Left cardiac atrium (tissue), 4 donors: ENCODE data around the gene STK11. TPM values are rescaled to one million over a fixed set of nuclear protein-coding genes. Genes with fewer than 3 reads are reported as not detected.

Experiments used
- ATAC-seq, 2 donors: fragments of 200-7000 bp; cut with Tn5 transposase; one replicate each; pipeline ENCODE4 v1.9.1; 2020; ENCODE audit warnings: mild to moderate bottlenecking in 2 of 2, moderate library complexity in 2 of 2
- DNase-seq: peaks from one replicate; pipeline ENCODE4 v3.0.0-alpha.2; 2020
- intact Hi-C, 2 donors: fragments of 100-400 bp; cut with DNase I; formaldehyde crosslinking; loops; one replicate each; pipeline versions ENCODE4 v1.14.1 to v1.15.1; 2022 to 2023
- total RNA-seq, 2 donors: library from RNA; stranded (reverse); fragmentation: NEBNext Ultra II Directional; extraction: Animal tissue kit (Norgen Biotek cat#: 25700); gene quantifications; one replicate each; pipeline ENCODE4 v1.2.1, GENCODE V29; 2021
- donor health status: DM: no; HTN: yes; CAD: no.
- donor health status: DM: no; HTN: yes; CAD: no; lungs with severe emphysema.
- donor health status: DM: yes; HTN: yes; CAD: no.
- donor health status: Dilated cardiomyopathy.

The STK11 gene
- total RNA-seq, 2 donors from 2014 or later = 48.2 to 53.0 TPM

GRCh38 chr19:1266129-1266915 lies 60.7 kb downstream of the STK11 start:
- peak; percentile 92 for DNase-seq
- peak; percentile 56 to 65 for ATAC-seq
- intact Hi-C loops = loop anchor here in 1 of 2 donors (2.0 kb wide), 1 partner anchor 24 kb away; no protein-coding TSS in a partner anchor

- intact Hi-C loops = loop anchor here (1.0 to 2.0 kb wide), 2 partner anchors 23 to 24 kb away; no protein-coding TSS in a partner anchor
- DNase-seq (peak; percentile 77), ATAC-seq (peak; percentile 20 to 31)
These were observed 61.4 kb downstream of the STK11 start for GRCh38 chr19:1266916-1267476.

- intact Hi-C loops = loop anchor here (1.0 to 2.0 kb wide), 2 partner anchors 23 to 25 kb away; no protein-coding TSS in a partner anchor
- no peak for ATAC-seq
These were observed 62.1 kb downstream of the STK11 start for GRCh38 chr19:1267477-1268225.

GRCh38 chr19:1268226-1269064 lies 62.9 kb downstream of the STK11 start:
- intact Hi-C loops = no loop called here
- ATAC-seq (no peak), DNase-seq (no peak)

More at GRCh38 chr19:1267477-1268225, 62.1 kb downstream of the STK11 start:
- no peak for DNase-seq

DNA sequence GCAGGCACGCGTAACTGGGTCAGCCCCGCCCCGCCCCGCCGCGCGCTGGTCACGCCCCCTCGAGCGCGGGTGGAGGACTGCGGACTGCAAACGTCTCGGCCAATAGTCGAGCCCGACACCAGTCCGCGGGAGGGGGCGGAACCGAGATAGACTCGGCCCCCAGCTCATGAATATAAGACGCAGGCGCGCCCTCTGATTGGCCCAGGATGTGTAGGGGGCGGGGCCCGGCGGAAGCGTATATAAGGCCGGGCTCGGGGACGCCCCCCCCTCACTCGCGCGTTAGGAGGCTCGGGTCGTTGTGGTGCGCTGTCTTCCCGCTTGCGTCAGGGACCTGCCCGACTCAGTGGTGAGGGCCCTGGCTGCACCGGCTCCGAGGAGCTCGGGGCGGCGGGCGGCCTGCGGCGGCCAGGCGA lies 63.5 kb downstream of the STK11 start, which contains the start of gene CIRBP:
Gene CIRBP, plus strand, starts transcription at position 268 of the 413 bp plus-strand sequence. CDS start 1,602 bp downstream, outside the sequence.
- intact Hi-C loops = no loop called here
- DNase-seq (peak; percentile 100), ATAC-seq (peak; percentile 67 to 84)

GRCh38 chr19:1269478-1270212 lies 64.1 kb downstream of the STK11 start:
- peak; percentile 90 for DNase-seq

GRCh38 chr19:1270213-1270853 lies 64.8 kb downstream of the STK11 start:
- DNase-seq (no peak), ATAC-seq (no peak)
- intact Hi-C loops = loop anchor here in 1 of 2 donors (10.0 kb wide), 1 partner anchor 134 kb away; the partner anchor contains the start of genes DAZAP1 and GAMT

More at GRCh38 chr19:1269478-1270212, 64.1 kb downstream of the STK11 start:
- intact Hi-C loops = loop anchor here in 1 of 2 donors (10.0 kb wide), 1 partner anchor 135 kb away; the partner anchor contains the start of genes DAZAP1 and GAMT
- ATAC-seq = peak; percentile 16 to 55

DNA sequence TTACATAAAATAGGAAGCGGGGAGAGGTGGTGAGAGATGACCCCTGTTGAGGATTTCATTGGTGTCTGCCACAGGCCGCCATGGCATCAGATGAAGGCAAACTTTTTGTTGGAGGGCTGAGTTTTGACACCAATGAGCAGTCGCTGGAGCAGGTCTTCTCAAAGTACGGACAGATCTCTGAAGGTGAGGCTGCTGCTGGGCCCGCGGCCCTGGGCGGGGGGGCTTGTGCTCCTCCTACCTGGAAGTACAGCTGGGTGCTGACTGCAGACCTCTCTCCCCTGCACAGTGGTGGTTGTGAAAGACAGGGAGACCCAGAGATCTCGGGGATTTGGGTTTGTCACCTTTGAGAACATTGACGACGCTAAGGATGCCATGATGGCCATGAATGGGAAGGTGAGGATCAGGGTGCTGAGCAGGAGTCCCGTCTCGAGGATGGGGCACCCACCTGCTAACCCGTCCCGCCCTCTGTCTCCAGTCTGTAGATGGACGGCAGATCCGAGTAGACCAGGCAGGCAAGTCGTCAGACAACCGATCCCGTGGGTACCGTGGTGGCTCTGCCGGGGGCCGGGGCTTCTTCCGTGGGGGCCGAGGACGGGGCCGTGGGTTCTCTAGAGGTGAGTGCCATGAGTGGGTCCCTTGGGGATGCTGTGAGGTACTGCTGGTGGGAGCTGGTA lies 65.4 kb downstream of the STK11 start:
- ATAC-seq = no peak
- no peak for DNase-seq
- intact Hi-C loops = loop anchor here in 1 of 2 donors (10.0 kb wide), 1 partner anchor 134 kb away; the partner anchor contains the start of genes DAZAP1 and GAMT

DNA sequence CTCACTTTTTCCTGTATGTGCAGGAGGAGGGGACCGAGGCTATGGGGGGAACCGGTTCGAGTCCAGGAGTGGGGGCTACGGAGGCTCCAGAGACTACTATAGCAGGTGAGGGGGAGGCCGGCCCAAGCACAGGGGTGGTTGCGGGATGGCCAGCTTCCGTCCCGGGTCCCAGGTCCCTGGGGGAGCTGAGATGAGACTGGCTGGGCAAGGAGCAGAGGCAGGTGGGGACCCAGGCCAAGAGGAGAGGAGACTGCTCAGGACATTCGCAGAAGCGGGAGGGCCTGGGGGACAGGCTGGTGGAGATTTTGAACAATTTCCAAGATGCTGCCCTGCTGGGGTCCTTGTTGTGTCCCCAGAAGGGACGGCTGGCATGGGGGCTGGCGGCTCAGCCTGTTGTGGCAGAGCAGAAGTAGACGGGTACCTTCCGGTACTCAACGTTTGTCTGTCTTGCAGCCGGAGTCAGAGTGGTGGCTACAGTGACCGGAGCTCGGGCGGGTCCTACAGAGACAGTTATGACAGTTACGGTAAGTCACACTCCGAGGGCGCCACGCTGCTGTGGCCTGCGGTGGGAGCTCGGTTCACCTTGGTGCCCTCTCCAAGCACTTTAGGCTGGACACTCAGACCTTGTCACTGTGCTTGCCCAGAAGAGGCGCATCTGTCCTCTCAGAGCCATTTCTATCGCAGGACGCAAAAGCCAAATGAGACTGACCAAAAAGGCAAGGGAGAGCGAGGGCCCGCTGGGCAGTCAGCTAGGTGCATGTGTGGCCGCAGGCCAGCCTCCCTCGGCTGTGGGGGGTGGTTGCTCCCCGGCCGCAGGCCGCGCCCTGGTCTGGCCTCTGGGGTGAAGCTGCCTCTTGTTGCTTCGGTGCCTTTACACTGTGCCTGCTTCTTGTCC lies 66.2 kb downstream of the STK11 start:
- DNase-seq (no peak), ATAC-seq (no peak)
- intact Hi-C loops = loop anchor here in 1 of 2 donors (10.0 kb wide), 1 partner anchor 133 kb away; the partner anchor contains the start of genes DAZAP1 and GAMT

- ATAC-seq = no peak
These were observed 67.1 kb downstream of the STK11 start for GRCh38 chr19:1272423-1273262.

GRCh38 chr19:1273263-1274041 lies 67.9 kb downstream of the STK11 start:
- DNase-seq = no peak
- intact Hi-C loops = loop anchor here in 1 of 2 donors (10.0 kb wide), 1 partner anchor 131 kb away; the partner anchor contains the start of genes DAZAP1 and GAMT

More at GRCh38 chr19:1272423-1273262, 67.1 kb downstream of the STK11 start:
- no peak for DNase-seq
- intact Hi-C loops = loop anchor here in 1 of 2 donors (10.0 kb wide), 1 partner anchor 132 kb away; the partner anchor contains the start of genes DAZAP1 and GAMT

DNA sequence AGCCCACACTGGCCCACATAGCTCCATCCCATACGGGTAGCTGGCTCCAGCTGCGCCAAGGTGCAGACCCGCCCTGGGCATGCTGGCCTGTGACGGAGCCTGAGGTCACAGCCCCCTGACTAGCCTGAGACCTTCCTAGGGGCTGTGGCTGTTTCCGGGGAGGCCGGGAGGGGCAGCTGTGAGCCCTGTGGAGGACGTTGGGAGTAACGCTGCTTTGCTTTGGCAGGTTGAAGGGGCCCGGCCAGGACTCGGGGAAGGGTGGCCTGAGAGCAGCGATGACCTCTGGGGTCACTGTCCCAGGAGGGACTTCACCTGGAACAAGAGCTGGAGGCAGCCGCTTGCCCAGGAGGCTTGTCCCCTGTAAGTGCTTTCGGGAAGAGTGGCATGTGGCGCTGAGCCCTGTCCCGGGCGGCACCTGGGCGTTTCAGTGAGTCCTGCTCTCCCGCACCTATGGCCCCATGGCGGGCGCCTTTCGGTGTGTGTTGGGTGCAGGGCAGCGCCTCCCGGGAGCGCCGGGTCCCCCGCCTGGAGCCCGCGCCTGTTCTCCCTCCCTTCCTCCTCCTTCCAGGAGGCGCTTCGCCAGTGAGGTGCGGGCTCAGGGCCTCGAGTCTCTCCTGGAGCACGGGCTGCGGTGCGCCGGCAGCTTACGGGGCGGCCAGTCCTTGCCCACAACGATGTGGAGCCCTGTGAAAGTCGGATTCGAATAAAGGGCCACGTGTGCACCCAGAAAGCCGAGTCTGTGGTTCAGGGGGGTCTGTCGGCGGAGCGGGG lies 68.7 kb downstream of the STK11 start:
- intact Hi-C loops = loop anchor here in 1 of 2 donors (10.0 kb wide), 1 partner anchor 131 kb away; the partner anchor contains the start of genes DAZAP1 and GAMT
- no peak for ATAC-seq

More at GRCh38 chr19:1273263-1274041, 67.9 kb downstream of the STK11 start:
- no peak for ATAC-seq

DNA sequence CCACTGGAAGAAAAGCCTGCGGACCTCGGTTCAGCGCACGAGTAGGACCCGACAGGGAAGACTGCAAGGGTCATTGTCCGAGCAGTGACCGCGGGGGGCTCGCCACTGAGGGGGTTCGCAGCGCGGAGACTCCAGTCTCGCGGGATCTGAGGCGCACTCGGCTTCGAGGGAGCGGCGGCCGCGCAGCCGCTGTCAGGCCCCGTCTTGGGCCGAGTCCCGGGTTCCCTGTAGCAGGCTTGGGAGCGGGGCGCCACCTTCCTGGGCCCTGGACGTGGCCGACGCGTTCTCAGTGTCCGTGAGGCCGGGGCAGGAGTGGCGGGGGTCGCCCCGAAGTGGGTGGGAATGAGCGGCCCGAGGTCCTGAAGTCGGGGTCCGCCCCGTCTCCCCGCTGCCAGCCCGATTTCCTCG lies 69.3 kb downstream of the STK11 start:
- ATAC-seq (peak in 1 of 2 donors; percentile 2), DNase-seq (no peak)
- intact Hi-C loops = loop anchor here in 1 of 2 donors (10.0 kb wide), 1 partner anchor 130 kb away; the partner anchor contains the start of genes DAZAP1 and GAMT

More for the DNA sequence above, 68.7 kb downstream of the STK11 start:
- no peak for DNase-seq
